Mucosa of gallbladder (tissue), 1 donor: ENCODE data around the gene ZNF618. TPM values are rescaled to one million over a fixed set of nuclear protein-coding genes. Genes with fewer than 3 reads are reported as not detected.
A peak's percentile ranks its signal among the peaks of the same experiment; 100 is the strongest.

ENCODE experiments used
- DNase-seq: peaks from one replicate; pipeline ENCODE4 v3.0.0-alpha.2; 2020; ENCODE audit warnings: low spot score
- total RNA-seq: library from RNA; stranded (reverse); gene quantifications from one replicate; pipeline ENCODE4 v1.2.1, GENCODE V29; 2021
- donor health status: DM: no; HTN: no; CAD: no.

The ZNF618 gene
- total RNA-seq, 1 donor from 2014 or later = 26.6 TPM

GRCh38 chr9:113882636-113883164, 6.6 kb downstream of the ZNF618 start:
- DNase-seq = no peak

GRCh38 chr9:113885183-113886025, 9.3 kb downstream of the ZNF618 start:
- DNase-seq = no peak

- DNase-seq = no peak
Observed at GRCh38 chr9:113886026-113886369, 9.9 kb downstream of the ZNF618 start.

GRCh38 chr9:113886466-113886865, 10.4 kb downstream of the ZNF618 start:
- DNase-seq = no peak

- DNase-seq = no peak
Observed at GRCh38 chr9:113886933-113887332, 10.8 kb downstream of the ZNF618 start.

- no peak for DNase-seq
Observed at GRCh38 chr9:113887436-113887835, 11.3 kb downstream of the ZNF618 start.

- DNase-seq = peak; percentile 4
Observed at GRCh38 chr9:113888336-113888735, 12.2 kb downstream of the ZNF618 start.

- DNase-seq = peak; percentile 4
Observed at GRCh38 chr9:113888976-113889375, 12.9 kb downstream of the ZNF618 start.

- no peak for DNase-seq
Observed at GRCh38 chr9:113890704-113891103, 14.6 kb downstream of the ZNF618 start.

- DNase-seq = peak; percentile 8
Observed at GRCh38 chr9:113892861-113893491, 16.9 kb downstream of the ZNF618 start.

- peak; percentile 15 for DNase-seq
Observed at GRCh38 chr9:113894166-113894565, 18.1 kb downstream of the ZNF618 start.

GRCh38 chr9:113895526-113895925, 19.4 kb downstream of the ZNF618 start:
- no peak for DNase-seq

GRCh38 chr9:113896713-113897112, 20.6 kb downstream of the ZNF618 start:
- DNase-seq = no peak

- DNase-seq = no peak
Observed at GRCh38 chr9:113898151-113898550, 22.0 kb downstream of the ZNF618 start.

GRCh38 chr9:113898596-113898995, 22.5 kb downstream of the ZNF618 start:
- DNase-seq = peak; percentile 7

- no peak for DNase-seq
Observed at GRCh38 chr9:113899205-113899604, 23.1 kb downstream of the ZNF618 start.

GRCh38 chr9:113901221-113901688, 25.1 kb downstream of the ZNF618 start:
- DNase-seq = peak; percentile 5

- DNase-seq = no peak
Observed at GRCh38 chr9:113903514-113904077, 27.5 kb downstream of the ZNF618 start.

- DNase-seq = no peak
Observed at GRCh38 chr9:113906411-113907110, 30.5 kb downstream of the ZNF618 start.

GRCh38 chr9:113907282-113907681, 31.2 kb downstream of the ZNF618 start:
- DNase-seq = no peak

GRCh38 chr9:113909421-113909820, 33.3 kb downstream of the ZNF618 start:
- DNase-seq = no peak
